ENCODE results near the gene SAFB.
"Not testable (repeated sequence)": the region's sequence is repeated elsewhere in the genome, so short reads cannot be mapped to it uniquely, and the experiment has no call there.

SAFB gene

GRCh38 chr19:5697022-5697889, 74.4 kb downstream of the SAFB start:
- H3K9me3 ChIP-seq (replicated peaks; ENCODE audit: low read length), result no peaks in the 10 kb centered on the region
- H3K9ac ChIP-seq (ENCODE audit: low read depth, low read length), result no peak overlapping the region
- peaks cover 72% of the 10 kb centered on the region for H3K36me3 ChIP-seq (ENCODE audit: insufficient read depth, low read length)
- no peak overlapping the region for H3K4me2 ChIP-seq (ENCODE audit: low read length)
- no peak overlapping the region for H3K4me3 ChIP-seq (ENCODE audit: low read length)
- no peaks in the 10 kb centered on the region for H3K27me3 ChIP-seq (ENCODE audit: control insufficient read depth, insufficient read depth, low read length)
- peaks cover 17% of the 10 kb centered on the region for H3K4me1 ChIP-seq (ENCODE audit: control insufficient read depth, insufficient read depth, low read length)

GRCh38 chr19:5697890-5698634, 75.2 kb downstream of the SAFB start:
- H3K4me3 ChIP-seq (ENCODE audit: low read length), result no peak overlapping the region
- H3K4me1 ChIP-seq (ENCODE audit: control insufficient read depth, insufficient read depth, low read length), result peaks cover 11% of the 10 kb centered on the region
- no peak overlapping the region for H3K4me2 ChIP-seq (ENCODE audit: low read length)
- no peak overlapping the region for H3K9ac ChIP-seq (ENCODE audit: low read depth, low read length)
- no peaks in the 10 kb centered on the region for H3K9me3 ChIP-seq (replicated peaks; ENCODE audit: low read length)
- peaks cover 64% of the 10 kb centered on the region for H3K36me3 ChIP-seq (ENCODE audit: insufficient read depth, low read length)
- no peaks in the 10 kb centered on the region for H3K27me3 ChIP-seq (ENCODE audit: control insufficient read depth, insufficient read depth, low read length)

DNA sequence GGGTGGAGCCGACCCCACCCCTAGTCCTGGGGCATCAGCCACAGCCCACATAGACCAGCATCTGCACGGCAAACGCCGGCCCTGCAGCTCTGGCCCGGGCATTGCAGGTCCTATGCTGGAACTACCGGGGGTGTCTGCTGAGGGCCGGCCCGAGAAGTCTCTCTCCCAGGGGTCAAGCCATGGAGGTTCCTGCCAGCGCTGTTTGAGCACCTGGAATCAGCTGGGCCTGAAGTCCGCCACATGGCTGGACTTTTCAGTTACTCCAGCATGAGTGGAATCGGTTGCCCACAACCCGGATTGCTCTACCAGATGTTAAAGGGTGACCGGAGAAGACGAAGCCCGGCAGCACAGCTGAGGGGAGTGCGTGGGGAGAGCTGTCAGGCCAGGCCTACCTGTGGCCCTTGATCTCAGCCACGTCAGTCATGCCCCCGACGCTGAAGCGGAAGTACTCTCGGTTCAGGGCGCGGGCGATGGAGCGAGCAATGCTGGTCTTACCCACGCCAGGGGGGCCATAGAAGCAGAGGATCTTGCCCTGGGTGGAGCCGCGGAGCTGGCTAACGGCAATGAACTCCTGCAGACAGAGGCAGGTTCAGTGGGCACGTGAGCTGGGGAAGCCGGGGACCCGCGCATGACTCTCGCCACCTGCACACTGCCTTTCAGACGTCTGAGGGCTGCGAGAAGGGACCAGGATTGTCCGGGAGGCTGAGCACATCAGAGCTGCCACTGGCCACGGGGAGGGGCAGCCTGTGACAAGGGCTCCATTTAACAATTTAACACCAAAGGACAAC, 75.9 kb downstream of the SAFB start:
- Histone ChIP-seq H3K4me1 (ENCODE audit: control insufficient read depth, insufficient read depth, low read length) (peaks cover 8% of the 10 kb centered on the region), H3K27me3 (ENCODE audit: control insufficient read depth, insufficient read depth, low read length) (no peaks in the 10 kb centered on the region), H3K4me2 (ENCODE audit: low read length) (no peak overlapping the region), H3K9me3 (replicated peaks; ENCODE audit: low read length) (no peaks in the 10 kb centered on the region), H3K36me3 (ENCODE audit: insufficient read depth, low read length) (peaks cover 64% of the 10 kb centered on the region), H3K9ac (ENCODE audit: low read depth, low read length) (no peak overlapping the region), H3K4me3 (ENCODE audit: low read length) (no peak overlapping the region)

GRCh38 chr19:5700455-5701092, 77.7 kb downstream of the SAFB start:
- peaks cover 63% of the 10 kb centered on the region for H3K36me3 ChIP-seq (ENCODE audit: insufficient read depth, low read length)

GRCh38 chr19:5702053-5702410, 79.1 kb downstream of the SAFB start:
- H3K4me3 ChIP-seq (ENCODE audit: low read length); H3K4me1 ChIP-seq (ENCODE audit: control insufficient read depth, insufficient read depth, low read length); H3K27me3 ChIP-seq (ENCODE audit: control insufficient read depth, insufficient read depth, low read length); H3K9me3 ChIP-seq (replicated peaks; ENCODE audit: low read length); H3K9ac ChIP-seq (ENCODE audit: low read depth, low read length); H3K4me2 ChIP-seq (ENCODE audit: low read length): not testable (repeated sequence)
- peaks cover 60% of the 10 kb centered on the region for H3K36me3 ChIP-seq (ENCODE audit: insufficient read depth, low read length)

More at GRCh38 chr19:5700455-5701092, 77.7 kb downstream of the SAFB start:
- Histone ChIP-seq H3K4me2 (ENCODE audit: low read length) (no peak overlapping the region), H3K4me1 (ENCODE audit: control insufficient read depth, insufficient read depth, low read length) (peaks cover 7% of the 10 kb centered on the region), H3K9ac (ENCODE audit: low read depth, low read length) (no peak overlapping the region), H3K4me3 (ENCODE audit: low read length) (no peak overlapping the region), H3K27me3 (ENCODE audit: control insufficient read depth, insufficient read depth, low read length) (no peaks in the 10 kb centered on the region), H3K9me3 (replicated peaks; ENCODE audit: low read length) (no peaks in the 10 kb centered on the region)

GRCh38 chr19:5703819-5704818, 81.2 kb downstream of the SAFB start:
- no peak overlapping the region for H3K4me3 ChIP-seq (ENCODE audit: low read length)
- no peak overlapping the region for H3K9ac ChIP-seq (ENCODE audit: low read depth, low read length)
- no peaks in the 10 kb centered on the region for H3K27me3 ChIP-seq (ENCODE audit: control insufficient read depth, insufficient read depth, low read length)
- H3K36me3 ChIP-seq (ENCODE audit: insufficient read depth, low read length), result peaks cover 62% of the 10 kb centered on the region
- H3K4me2 ChIP-seq (ENCODE audit: low read length), result no peak overlapping the region
- no peaks in the 10 kb centered on the region for H3K9me3 ChIP-seq (replicated peaks; ENCODE audit: low read length)
- H3K4me1 ChIP-seq (ENCODE audit: control insufficient read depth, insufficient read depth, low read length), result peaks cover 7% of the 10 kb centered on the region

DNA sequence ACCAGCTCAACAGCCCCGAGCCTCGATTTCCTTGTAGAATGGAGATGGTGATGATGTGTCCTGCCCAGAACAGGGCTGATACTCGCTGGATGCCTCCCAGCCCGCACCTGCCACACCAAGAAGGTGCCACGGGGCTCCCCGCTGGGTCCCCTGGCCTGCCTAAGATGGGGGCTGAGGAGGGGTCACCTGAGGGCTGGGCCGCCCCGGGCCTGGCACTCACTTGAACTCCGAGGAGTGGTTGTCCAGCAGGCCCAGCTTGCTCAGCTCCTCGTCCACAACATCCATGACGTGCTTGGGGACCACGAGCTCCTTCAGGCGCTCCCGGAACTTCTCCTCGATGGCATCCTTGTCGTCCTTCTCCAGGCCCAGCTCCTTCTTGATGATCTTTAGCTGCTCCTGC, 82.7 kb downstream of the SAFB start:
- peaks cover 54% of the 10 kb centered on the region for H3K36me3 ChIP-seq (ENCODE audit: insufficient read depth, low read length)
- no peak overlapping the region for H3K4me2 ChIP-seq (ENCODE audit: low read length)
- H3K9me3 ChIP-seq (replicated peaks; ENCODE audit: low read length), result no peaks in the 10 kb centered on the region
- H3K4me3 ChIP-seq (ENCODE audit: low read length), result no peak overlapping the region
- H3K27me3 ChIP-seq (ENCODE audit: control insufficient read depth, insufficient read depth, low read length), result no peaks in the 10 kb centered on the region
- H3K9ac ChIP-seq (ENCODE audit: low read depth, low read length), result no peak overlapping the region
- H3K4me1 ChIP-seq (ENCODE audit: control insufficient read depth, insufficient read depth, low read length), result peaks cover 7% of the 10 kb centered on the region

GRCh38 chr19:5706876-5707573, 84.1 kb downstream of the SAFB start:
- peaks cover 64% of the 10 kb centered on the region for H3K36me3 ChIP-seq (ENCODE audit: insufficient read depth, low read length)
- H3K9ac ChIP-seq (ENCODE audit: low read depth, low read length), result no peak overlapping the region
- H3K4me2 ChIP-seq (ENCODE audit: low read length), result no peak overlapping the region
- no peaks in the 10 kb centered on the region for H3K9me3 ChIP-seq (replicated peaks; ENCODE audit: low read length)
- H3K27me3 ChIP-seq (ENCODE audit: control insufficient read depth, insufficient read depth, low read length), result no peaks in the 10 kb centered on the region
- H3K4me1 ChIP-seq (ENCODE audit: control insufficient read depth, insufficient read depth, low read length), result peaks cover 7% of the 10 kb centered on the region
- H3K4me3 ChIP-seq (ENCODE audit: low read length), result no peak overlapping the region

DNA sequence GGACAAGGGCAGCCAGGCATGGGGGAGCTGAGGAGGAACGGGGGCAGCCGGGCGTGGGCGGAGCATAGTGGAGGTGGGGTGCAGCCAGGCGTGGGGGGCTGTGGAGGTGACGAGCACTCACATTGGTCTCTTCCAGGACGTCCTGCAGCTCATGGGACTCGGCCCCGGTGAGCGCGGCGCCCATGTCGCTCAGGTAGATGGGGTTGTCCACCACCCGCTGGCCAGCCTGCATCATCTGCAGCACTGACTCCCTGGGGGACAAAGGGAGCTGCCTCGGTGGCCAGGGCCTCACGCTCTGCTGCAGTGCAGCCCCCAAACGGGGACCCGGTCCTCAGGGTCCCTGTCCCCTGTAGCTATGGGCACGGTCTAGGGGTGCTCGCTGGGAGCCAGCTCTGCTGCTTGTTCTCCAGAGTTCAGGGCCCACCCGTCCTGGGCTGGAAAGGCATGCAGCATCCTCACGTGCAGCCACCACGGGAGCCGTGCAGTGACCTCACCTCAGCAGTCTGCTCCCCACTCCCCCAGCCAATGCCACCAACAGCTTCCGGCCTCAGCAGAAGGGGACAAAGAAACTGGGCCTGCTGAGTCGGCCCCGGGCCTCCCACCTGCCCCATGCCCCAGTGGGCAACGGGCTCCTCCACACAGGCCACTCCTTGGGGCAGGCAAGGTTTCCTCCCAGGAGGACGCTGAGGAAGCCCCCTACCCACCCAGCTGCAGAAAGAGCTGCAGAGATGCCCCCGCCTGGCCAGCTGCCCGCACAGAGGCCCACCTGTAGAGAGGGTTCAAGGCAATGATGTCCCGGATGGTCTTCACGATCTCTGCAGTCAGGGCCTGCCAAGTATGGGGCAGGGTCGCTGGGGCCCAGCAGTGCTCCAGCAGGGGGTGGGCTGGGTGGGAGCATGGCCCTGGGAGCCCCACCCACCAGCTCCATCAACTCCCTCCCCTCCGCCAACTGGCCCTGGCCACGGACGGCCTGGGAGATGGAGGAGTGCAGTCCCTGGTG, 85.0 kb downstream of the SAFB start:
- Histone ChIP-seq H3K4me3 (ENCODE audit: low read length) (no peak overlapping the region), H3K9me3 (replicated peaks; ENCODE audit: low read length) (no peaks in the 10 kb centered on the region), H3K9ac (ENCODE audit: low read depth, low read length) (no peak overlapping the region), H3K27me3 (ENCODE audit: control insufficient read depth, insufficient read depth, low read length) (no peaks in the 10 kb centered on the region), H3K36me3 (ENCODE audit: insufficient read depth, low read length) (peaks cover 72% of the 10 kb centered on the region), H3K4me1 (ENCODE audit: control insufficient read depth, insufficient read depth, low read length) (peaks cover 7% of the 10 kb centered on the region), H3K4me2 (ENCODE audit: low read length) (no peak overlapping the region)
